ENCODE data around the gene SLC35B4. TPM values are rescaled to one million over a fixed set of nuclear protein-coding genes. Genes with fewer than 3 reads are reported as not detected.
A peak's percentile ranks its signal among the peaks of the same experiment; 100 is the strongest.

SLC35B4 gene, protein sequence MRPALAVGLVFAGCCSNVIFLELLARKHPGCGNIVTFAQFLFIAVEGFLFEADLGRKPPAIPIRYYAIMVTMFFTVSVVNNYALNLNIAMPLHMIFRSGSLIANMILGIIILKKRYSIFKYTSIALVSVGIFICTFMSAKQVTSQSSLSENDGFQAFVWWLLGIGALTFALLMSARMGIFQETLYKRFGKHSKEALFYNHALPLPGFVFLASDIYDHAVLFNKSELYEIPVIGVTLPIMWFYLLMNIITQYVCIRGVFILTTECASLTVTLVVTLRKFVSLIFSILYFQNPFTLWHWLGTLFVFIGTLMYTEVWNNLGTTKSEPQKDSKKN
- 11.0 TPM for total RNA-seq

DNA sequence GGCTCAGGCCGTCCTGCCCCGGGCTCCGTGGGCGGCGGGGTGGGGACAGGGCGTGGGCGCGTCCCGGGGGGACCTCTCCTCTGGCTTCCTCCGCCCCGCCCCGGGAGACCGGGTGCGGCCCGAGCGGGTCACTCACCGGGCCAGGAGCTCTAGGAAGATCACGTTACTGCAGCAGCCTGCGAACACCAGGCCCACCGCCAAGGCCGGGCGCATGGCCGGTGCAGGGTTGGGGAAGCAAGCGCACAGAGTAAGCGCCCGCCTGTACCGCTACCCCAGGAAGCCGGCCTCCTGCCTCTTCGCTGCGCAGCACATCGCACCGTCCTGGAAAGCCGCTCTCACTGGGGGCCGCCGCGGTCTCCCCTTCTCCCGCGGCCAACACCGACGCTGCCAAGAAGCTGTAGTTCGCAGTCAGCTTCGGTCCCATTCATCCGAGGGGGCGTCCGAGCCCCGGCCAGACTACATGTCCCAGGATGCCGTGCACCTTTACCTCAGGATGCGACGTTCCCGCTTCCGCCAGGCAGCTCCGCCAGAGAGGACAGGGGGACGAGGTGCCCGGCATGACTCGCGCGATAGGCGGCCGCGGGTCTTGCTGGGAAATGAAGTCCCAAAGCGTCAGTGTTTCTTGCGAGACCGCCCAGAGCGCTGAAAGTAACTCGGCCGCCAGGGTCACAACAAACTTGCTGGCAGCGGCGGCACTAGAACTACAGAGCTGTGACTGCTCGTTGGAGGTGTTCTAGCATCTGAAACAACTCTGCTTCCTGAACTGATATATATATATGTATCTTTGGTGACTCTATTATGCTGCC, at the start of gene SLC35B4:
Gene SLC35B4 (minus strand): TSS at position 392 of the 806 bp plus-strand sequence. CDS start 179 bp downstream, at position 213.
- peak; percentile 97 for ATAC-seq
- DNase-seq (ENCODE audit: low spot score): peak; percentile 99

DNA sequence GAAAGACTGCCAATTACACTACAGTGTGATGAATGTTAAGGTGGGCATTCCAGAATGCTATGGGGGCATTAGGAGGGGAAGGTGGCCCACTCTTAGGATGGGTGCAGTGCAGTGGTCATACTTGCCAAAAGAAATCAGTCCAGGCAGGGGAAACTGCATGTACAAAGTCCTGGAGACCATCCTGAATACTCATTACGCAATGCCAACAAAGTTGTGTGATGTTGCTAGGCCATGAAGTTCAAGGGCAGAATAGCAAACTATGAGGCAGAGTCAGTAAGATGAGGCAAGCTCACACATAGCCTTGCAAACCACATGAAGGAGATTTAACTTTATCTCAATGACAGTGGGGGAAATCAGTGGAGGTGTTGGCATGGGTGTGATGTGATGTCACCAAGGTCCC, 49.8 kb upstream of the SLC35B4 start:
- DNase-seq (ENCODE audit: low spot score) (peak; percentile 65), ATAC-seq (peak; percentile 53)

DNA sequence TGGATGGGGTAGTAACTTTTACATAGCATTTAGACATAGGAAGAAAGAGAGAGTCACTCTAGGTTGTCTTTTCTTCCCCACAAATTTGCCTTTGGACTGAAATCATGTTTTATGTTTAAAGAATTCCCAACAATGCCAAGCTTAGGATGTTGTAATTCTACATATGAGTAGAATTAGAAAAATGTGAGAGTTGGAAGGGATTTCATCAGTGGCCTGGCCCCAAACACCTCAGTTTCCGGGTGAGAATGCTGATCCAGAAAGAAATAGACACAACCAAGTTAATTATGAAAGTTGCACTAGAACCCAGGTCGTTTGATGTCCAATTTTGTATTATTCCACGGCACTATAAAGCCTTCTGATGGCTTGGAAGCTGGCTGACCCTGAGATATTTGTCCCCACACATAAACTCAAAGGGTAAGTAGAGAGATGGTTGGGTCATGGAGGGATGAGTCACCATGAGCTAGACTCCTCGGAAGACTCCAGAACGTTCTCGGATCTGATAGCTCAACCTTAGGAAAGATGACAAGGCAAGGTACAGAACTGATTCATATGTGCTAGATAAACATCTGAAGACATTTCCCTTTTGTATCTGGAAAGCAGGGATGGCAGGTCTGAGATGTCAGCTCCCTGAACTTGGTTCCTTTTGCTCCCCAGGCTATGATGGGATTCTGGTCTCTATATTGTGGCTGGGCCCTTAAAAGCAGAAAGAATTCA, 48.8 kb upstream of the SLC35B4 start:
- ATAC-seq (no peak), DNase-seq (ENCODE audit: low spot score) (no peak)

DNA sequence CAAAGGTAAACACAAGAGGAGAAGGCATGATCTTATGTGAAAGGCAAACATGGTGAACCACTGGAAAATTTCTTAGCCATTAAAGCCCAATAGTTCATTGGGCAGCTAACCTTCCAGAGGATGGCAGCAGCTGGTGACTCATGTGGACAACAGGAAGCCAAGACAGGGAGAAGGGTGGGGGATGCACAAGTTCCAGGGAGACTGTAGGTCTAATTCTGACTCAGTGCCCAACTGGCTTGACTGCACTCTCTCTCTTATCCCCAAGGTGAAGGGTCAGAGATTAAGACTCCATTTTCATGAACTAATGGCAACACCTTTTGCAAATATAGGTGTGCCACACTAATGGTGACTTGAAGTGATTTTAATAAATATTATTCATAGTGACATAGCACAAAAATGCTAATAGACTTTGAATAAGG, 47.9 kb upstream of the SLC35B4 start:
- ATAC-seq (no peak), DNase-seq (ENCODE audit: low spot score) (no peak)

DNA sequence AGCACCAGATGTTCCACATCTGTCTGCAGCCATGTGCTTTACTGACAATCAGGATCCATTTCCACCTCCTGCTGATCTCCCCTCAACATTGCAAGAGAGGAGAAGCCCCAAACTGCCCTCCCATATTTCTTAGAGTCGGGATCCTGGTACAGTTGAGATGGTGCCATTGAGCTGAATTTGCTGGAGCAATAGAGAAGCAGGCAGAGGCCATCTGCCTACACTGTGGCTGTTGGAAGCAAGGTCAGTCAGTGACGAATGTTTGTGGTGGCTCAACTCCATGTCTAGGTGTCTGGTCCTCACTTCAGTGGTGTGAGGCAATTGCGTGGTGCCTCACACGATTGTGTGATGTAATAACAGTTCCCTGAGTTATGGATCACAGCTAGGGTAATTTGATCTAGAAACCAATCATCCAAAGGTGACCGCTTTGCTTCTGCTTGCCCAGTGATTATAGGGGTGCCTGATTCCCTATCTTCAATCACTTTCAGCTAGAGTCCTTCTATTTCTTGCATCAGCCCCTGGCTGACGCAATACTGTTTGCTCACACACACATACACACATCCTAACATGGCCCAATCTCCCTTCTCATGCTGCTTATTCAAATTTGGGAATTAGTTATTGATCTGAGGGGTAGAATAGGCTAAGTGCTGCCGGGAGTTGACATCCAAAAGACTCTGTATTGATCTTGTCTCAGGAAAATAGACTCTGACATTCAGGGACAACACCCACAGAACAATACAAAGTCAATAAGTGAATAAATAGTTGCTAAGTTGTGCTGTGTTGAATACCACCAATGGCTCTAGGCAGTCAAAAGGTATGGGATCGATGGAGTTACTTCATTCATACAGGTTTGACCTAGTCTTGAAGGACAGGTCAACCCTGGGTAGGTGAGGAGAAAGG, 46.1 kb upstream of the SLC35B4 start:
- ATAC-seq (peak; percentile 69), DNase-seq (ENCODE audit: low spot score) (peak; percentile 86)

DNA sequence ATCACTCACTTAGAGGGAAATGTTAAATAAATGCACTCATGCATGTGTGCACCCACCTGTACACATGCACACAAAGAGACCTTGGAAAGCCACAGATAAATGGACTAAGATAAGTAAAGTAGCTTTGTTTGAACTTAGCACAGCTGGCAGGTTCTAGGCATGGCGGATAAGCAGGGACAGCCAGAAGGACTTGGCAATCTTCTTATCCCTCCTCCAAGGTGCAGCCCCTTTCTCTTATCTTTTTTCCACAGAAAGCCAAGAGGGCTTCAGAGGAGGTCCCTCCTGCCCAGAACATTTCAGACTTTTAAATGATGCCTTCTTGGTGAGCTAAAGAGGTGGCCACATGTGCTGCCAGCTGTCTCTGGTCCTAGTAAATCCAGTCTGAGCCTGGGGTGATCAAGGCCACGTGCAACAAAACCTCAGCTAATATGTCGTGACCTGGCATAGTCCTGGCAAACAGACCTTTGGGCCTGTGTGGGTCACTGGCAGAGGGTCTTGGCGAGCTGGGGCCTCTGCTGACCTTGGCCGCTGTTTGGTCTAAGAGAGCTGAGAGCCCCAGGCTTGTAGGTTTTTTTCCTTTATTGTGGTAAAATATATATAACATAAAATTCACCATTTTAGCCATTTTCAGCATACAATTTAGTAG, 43.2 kb upstream of the SLC35B4 start:
- DNase-seq (ENCODE audit: low spot score) (peak; percentile 84), ATAC-seq (peak; percentile 62)

DNA sequence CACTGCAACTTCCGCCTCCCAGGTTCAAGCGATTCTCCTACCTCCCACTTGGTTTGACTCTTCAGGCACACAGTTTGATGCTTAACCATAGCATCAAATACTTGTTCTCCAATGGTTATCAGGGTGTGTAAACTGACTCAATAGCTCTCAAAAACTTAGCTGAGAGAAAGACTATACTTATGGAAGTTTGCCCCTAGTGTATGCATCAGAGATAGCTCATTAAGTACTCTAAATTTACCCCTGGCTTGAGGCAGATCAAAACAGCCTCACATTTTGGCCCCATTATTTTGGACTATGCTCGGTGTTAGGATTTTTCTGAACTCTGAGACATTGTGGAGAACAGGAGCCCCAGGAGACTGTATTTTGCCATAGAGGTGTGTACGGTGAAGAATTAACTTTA, 40.8 kb upstream of the SLC35B4 start:
- DNase-seq (ENCODE audit: low spot score) (no peak), ATAC-seq (no peak)

DNA sequence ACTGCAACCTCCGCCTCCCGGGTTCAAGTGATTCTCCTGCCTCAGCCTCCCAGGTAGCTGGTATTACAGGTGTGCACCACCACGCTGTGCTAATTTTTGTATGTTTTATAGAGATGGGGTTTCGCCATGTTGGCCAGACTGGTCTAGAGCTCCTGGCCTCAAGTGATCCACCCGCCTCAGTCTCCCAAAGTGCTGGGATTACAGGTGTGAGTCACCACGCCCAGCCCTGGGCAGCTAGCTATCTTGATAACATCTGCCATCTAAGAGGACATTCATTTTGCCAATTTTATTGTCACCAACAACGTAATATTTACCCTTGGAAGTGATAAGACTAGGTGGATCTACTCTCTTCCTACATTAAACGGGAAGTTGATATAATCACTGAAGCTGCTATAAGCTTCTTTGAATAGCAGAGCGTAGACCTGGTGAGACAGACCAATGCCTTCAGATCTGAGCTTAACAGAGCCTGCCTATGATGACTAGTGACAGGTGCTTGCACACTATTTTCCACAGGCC, 39.7 kb upstream of the SLC35B4 start:
- no peak for ATAC-seq
- no peak for DNase-seq (ENCODE audit: low spot score)

DNA sequence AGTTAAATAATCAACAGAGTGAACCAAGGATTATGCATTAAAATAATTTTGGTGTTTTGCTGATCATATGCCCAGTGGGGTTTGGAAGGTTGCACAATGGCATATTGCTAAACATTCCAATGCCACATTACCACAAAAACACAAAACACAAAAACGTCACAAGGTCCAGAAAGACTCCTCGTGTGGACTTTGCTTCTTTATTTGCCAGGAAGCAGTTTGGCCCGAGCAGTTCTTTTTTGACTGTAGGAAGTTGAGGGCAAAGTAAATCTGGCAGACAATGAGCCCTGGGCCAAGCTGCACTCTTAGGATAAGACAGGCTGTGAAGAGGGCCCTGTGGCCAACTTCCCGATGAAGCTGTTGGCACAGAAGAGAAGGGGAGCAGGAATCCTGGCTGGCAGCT, 39.2 kb upstream of the SLC35B4 start:
- DNase-seq (ENCODE audit: low spot score): peak; percentile 86
- ATAC-seq: peak; percentile 70

DNA sequence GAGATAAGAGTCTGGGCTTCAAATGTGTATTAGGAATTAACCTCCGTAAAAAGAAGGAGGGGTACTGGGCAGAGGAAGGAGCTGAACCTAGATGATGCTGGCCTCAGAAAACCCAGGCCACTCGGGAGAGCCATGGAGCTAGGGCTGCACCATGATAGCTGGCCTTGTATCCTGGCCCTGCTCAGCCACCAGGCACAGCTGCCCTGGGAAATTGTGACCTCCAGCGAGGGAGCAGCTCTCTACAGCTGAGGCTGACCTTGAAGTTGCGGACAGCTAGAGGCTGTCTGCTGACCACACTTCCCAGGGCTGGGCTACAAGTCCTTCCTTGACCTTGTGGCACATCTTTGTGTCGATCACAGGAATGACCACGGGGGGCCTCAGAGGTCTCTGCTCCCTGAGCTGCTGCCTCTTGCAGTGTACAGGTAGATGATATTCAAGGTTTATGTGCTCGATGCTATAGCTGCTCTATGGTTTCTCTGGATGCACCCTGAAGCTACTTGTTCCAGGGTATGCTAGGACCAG, 38.3 kb upstream of the SLC35B4 start:
- DNase-seq (ENCODE audit: low spot score) (no peak), ATAC-seq (peak; percentile 29)

DNA sequence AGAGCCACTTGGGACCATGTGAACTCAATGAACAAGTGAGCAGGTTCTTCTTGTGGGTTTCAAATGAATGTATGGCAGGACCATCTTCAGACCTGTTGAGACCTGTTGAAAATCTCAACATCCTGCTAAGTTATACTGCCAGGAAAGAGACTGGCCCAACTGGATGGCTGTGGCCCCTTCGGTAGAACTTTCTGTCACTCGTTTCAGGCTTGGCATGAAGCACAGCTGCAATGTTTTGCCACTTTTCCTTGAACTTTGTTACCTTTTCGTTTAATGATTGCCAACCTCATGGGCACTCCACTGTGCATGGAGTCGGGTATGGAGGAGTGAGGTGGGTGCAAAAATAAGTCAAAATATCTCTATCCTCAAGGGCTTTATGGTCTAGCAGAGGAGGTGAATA, 36.7 kb upstream of the SLC35B4 start:
- peak; percentile 49 for ATAC-seq

DNA sequence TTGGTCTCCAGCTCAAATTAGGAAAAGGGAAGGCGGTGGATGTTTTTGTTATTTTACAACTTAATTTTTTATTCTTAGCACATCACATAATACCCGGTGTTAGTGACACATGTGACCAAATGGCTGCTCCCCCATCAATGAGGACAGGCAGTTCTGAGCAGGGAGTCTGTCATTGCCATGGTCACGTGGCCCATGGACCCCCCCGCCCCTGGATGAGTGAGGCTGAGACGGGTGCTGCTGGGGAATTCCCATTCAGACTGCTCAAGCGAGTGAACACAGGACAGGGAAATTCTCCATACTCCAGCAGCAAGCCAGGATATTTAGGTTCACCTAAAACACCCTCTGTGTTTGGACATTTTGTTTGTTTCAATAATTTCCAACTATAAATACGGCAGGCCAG, 34.7 kb upstream of the SLC35B4 start:
- DNase-seq (ENCODE audit: low spot score) (no peak), ATAC-seq (no peak)

More for the DNA sequence above, 36.7 kb upstream of the SLC35B4 start:
- DNase-seq (ENCODE audit: low spot score): peak; percentile 52

DNA sequence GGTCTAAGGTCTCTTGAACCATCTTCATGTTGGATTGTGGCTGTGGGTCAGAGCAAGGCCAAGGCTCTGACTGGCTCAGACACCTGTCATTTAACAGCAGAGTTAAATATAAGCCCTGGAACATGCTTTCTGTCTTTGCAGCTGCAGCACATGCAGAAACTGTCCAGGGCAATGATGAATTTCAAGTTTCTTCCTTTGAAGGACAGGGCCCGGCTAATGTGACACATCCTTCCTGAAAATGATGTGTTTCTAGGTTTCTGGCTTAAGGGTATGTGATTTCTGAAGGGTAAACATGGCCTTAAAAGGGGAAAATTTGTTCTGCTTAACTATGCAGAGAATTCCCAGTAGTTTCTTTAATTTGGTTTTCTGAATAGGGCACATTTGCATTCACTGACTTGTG, 34.0 kb upstream of the SLC35B4 start:
- no peak for ATAC-seq
- DNase-seq (ENCODE audit: low spot score): no peak

DNA sequence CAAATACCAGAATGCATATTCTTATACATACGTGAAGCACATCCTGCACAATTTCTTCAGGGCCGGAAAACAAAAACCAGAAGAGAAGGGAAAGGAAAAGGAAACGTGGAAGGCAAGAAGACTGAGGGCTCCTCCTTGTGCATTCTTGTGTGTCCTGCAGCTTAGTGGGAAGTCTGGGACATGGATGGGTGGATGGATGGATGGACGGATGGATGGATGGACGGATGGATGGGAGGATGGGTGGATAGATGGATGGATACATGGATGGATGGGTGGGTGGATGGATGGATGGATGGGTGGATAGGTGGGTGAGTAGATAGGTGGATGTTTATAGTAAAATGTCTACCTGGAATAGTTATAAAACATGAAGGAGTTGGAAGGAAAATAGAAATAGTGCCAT, 30.8 kb upstream of the SLC35B4 start:
- no peak for DNase-seq (ENCODE audit: low spot score)
- ATAC-seq: no peak

DNA sequence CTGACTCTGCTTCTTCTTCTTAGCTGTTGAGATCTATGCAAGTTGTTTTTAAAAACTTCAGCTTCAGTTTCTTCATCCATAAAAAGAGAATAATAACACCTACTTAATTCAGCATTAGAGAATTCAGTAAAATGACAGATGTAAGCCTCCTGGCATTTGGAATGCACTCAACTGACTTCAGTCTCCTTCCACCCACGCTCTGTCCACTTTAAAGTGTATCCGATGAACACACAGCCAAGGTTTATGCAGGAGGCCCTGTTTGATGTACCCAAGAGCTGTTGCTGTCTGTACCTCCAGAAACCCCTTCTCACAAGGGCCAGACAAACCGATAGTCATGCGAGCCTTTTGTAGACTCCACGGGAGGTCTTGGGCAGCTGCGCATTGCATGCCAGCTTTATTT, 27.1 kb upstream of the SLC35B4 start:
- ATAC-seq (no peak), DNase-seq (ENCODE audit: low spot score) (no peak)

DNA sequence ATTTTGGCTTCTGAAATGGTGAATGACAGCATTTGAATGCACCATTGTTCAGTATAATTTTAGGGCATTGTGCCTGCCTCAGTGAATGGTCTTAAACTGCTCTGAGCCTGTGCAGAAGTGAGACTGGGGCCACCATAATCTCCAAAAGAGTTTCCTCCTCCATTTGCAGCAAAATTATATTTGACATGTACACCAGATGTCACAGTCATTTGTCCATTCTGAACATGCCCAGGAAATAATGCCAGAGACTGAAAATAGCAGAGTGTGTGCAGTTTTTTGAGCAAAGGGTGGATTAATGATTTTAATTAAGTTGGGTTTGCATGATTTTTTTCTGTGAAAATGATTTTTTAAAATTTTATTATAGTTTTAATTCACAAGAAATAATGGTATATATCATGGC, 26.4 kb upstream of the SLC35B4 start:
- no peak for ATAC-seq
- DNase-seq (ENCODE audit: low spot score): no peak

DNA sequence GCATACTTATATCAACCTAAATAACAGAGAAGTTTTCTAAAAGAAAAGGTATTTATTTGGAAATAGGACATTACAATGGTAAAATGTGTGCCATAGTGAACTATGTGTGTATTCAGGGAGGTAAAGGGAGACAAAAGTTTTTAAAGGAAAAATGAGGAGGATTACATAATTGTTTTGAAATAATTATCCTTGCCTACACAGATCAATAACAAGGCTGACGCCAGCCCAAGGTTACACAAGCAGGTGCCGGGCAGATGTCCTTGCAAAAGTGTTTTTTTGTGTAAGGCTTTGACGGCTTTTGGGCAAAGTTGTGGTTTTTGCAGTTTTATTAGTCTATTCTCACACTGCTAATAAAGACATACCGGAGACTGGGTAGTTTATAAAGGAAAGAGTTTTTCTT, 22.7 kb upstream of the SLC35B4 start:
- DNase-seq (ENCODE audit: low spot score) (peak; percentile 74), ATAC-seq (peak; percentile 79)

DNA sequence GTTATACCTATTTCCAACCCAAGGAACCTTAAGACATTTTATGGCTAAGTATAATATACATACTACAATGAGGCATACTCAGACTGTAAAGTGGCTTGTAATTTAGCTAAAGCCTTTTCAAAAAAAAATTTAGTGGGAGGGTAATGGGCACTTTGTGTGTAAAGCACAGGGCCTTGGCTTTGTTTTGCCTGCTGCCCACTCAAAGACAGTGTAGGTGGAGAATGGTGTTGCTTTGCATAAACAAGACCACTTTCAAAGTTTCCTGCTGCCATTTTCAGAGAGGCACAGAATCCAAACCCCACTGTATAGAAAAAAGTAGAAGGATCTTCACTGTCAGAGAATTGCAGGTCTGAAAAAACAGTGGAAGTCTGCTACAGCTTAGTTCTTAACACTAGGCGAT, 21.2 kb upstream of the SLC35B4 start:
- no peak for DNase-seq (ENCODE audit: low spot score)
- no peak for ATAC-seq

DNA sequence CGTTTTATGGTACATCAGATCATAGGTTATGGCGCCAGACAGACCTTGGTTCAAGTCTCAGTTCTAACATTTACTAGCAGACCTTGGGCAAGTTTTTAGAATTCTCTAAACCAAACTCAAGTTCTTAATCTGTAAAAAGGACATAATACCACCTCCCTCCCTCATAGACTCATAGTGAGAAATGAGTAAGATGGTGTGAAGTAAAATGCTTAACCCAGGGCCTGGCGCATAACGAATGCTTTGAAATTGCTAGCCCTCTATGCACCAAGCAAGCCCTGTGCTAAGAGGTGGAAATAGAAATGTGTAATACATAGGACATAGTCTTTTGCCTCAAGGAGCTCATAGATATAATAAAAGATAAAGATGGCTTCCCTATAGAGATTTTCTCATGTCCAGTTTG, 17.7 kb upstream of the SLC35B4 start:
- DNase-seq (ENCODE audit: low spot score) (no peak), ATAC-seq (no peak)

DNA sequence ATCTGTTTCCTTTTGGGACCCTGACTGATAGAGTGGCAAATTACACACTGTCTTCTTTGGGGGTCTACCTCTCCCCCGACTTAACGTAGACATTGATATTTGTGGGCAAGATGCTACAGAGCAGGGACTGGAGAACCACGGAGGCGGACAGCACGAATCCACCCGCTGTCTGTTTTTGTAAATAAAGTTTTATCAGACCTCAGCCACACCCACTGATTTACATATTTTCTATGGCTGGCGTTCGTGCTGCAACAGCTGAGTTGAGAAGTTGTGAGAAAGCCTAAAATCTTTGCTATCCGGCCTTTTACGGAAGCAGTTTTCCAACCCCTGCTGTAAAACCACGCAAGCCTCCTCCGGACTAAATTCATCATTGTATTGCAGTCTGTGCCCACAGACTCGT, 17.2 kb upstream of the SLC35B4 start:
- ATAC-seq (no peak), DNase-seq (ENCODE audit: low spot score) (no peak)
